ENCODE data around the gene FAM193A. TPM values are rescaled to one million over a fixed set of nuclear protein-coding genes. Genes with fewer than 3 reads are reported as not detected.
"Not testable (repeated sequence)": the region's sequence is repeated elsewhere in the genome, so short reads cannot be mapped to it uniquely, and the experiment has no call there.

Gene FAM193A
- total and polyA plus RNA-seq, 2 donors (not counting 1 experiment from before 2014, with no cell fraction given): 16.0 to 62.7 TPM

GRCh38 chr4:2634014-2634413, 97.6 kb downstream of the FAM193A start:
- intact Hi-C loops (cut with micrococcal nuclease): no loop called here
- CTCF ChIA-PET: interaction anchor here (0.6 kb wide), 1 partner anchor 14 kb away, joined by 5 read pairs; no protein-coding TSS in a partner anchor
- 98% methylated on average over 4 of the region's 5 CpGs for WGBS (ENCODE audit: insufficient coverage)
- DNase-seq (no peak), ATAC-seq (ENCODE audit: low read depth) (no peak)
- Histone ChIP-seq H3K27ac (ENCODE audit: low read length in 2 of 2) (no peak overlapping the region), H3K4me1 (ENCODE audit: control insufficient read depth in 2 of 2, insufficient read depth in 2 of 2, low read length in 2 of 2) (no peaks in the 10 kb centered on the region), H3K27me3 (replicated peaks in 1 of 4; ENCODE audit: control extremely low read depth in 1 of 4, control insufficient read depth in 3 of 4, insufficient read depth in 4 of 4, low read length in 3 of 4) (no peaks in the 10 kb centered on the region), H3K36me3 (replicated peaks in 1 of 2; ENCODE audit: control extremely low read depth in 1 of 2, control insufficient read depth in 1 of 2, extremely low read depth in 1 of 2, insufficient read depth in 2 of 2, low read length in 1 of 2) (peaks cover 19 to 65% of the 10 kb centered on the region in 2 experiments), H3K9me3 (ENCODE audit: control extremely low read depth in 1 of 3, control insufficient read depth in 2 of 3, insufficient read depth in 1 of 3, low read length in 2 of 3) (no peaks in the 10 kb centered on the region), H4K20me1 (ENCODE audit: control insufficient read depth, insufficient read depth, low read length, poor library complexity, severe bottlenecking) (peaks cover 24% of the 10 kb centered on the region), H3K4me3 (ENCODE audit: control extremely low read depth in 1 of 5, extremely low read depth in 1 of 5, insufficient read depth in 1 of 5, low read depth in 2 of 5, low read length in 4 of 5) (no peak overlapping the region), H3K9ac (ENCODE audit: low read length) (no peak overlapping the region), H3K79me2 (ENCODE audit: control insufficient read depth, insufficient read depth, low read length) (peaks cover 29% of the 10 kb centered on the region), H2AFZ (ENCODE audit: insufficient read depth, low read depth, low read length, poor library complexity, severe bottlenecking) (no peak overlapping the region), H3K4me2 (replicated peaks; ENCODE audit: low read depth, low read length, poor library complexity, severe bottlenecking) (no peak overlapping the region)
- H3K9me3 Mint-ChIP-seq (ENCODE audit: insufficient read depth): no peaks in the 10 kb centered on the region
- H3K27me3 Mint-ChIP-seq: no peaks in the 10 kb centered on the region
- H3K27ac Mint-ChIP-seq: no peak overlapping the region
- TF ChIP-seq CTCF (IDR thresholded peaks at IDR 0.05): no peak
- TF ChIP-seq EZH2 (IDR thresholded peaks at IDR 0.05; ENCODE audit: borderline replicate concordance, insufficient read depth, low read depth, low read length, poor library complexity, severe bottlenecking): no peak
- H3K4me3 Mint-ChIP-seq: no peak overlapping the region
- POLR2A ChIA-PET: no interaction called here
- no peaks in the 10 kb centered on the region for H3K4me1 Mint-ChIP-seq

GRCh38 chr4:2636331-2636730, 99.9 kb downstream of the FAM193A start:
- Mint-ChIP-seq H3K9me3 (ENCODE audit: insufficient read depth) (no peaks in the 10 kb centered on the region), H3K4me1 (no peaks in the 10 kb centered on the region), H3K4me3 (no peak overlapping the region), H3K27ac (no peak overlapping the region), H3K27me3 (no peaks in the 10 kb centered on the region)
- ATAC-seq (ENCODE audit: low read depth) (no peak), DNase-seq (no peak)
- Histone ChIP-seq H3K9me3 (ENCODE audit: control extremely low read depth in 1 of 3, control insufficient read depth in 2 of 3, insufficient read depth in 1 of 3, low read length in 2 of 3) (no peaks in the 10 kb centered on the region), H3K27ac (ENCODE audit: low read length in 2 of 2) (no peak overlapping the region), H3K9ac (ENCODE audit: low read length) (no peak overlapping the region), H3K36me3 (replicated peaks in 1 of 2; ENCODE audit: control extremely low read depth in 1 of 2, control insufficient read depth in 1 of 2, extremely low read depth in 1 of 2, insufficient read depth in 2 of 2, low read length in 1 of 2) (peaks cover 14 to 66% of the 10 kb centered on the region in 2 experiments), H3K4me3 (ENCODE audit: control extremely low read depth in 1 of 5, extremely low read depth in 1 of 5, insufficient read depth in 1 of 5, low read depth in 2 of 5, low read length in 4 of 5) (no peak overlapping the region), H4K20me1 (ENCODE audit: control insufficient read depth, insufficient read depth, low read length, poor library complexity, severe bottlenecking) (peaks cover 13% of the 10 kb centered on the region), H3K4me1 (ENCODE audit: control insufficient read depth in 2 of 2, insufficient read depth in 2 of 2, low read length in 2 of 2) (no peaks in the 10 kb centered on the region), H3K79me2 (ENCODE audit: control insufficient read depth, insufficient read depth, low read length) (peaks cover 16% of the 10 kb centered on the region), H3K27me3 (replicated peaks in 1 of 4; ENCODE audit: control extremely low read depth in 1 of 4, control insufficient read depth in 3 of 4, insufficient read depth in 4 of 4, low read length in 3 of 4) (no peaks in the 10 kb centered on the region), H3K4me2 (replicated peaks; ENCODE audit: low read depth, low read length, poor library complexity, severe bottlenecking) (no peak overlapping the region), H2AFZ (ENCODE audit: insufficient read depth, low read depth, low read length, poor library complexity, severe bottlenecking) (no peak overlapping the region)
- TF ChIP-seq EZH2 (IDR thresholded peaks at IDR 0.05; ENCODE audit: borderline replicate concordance, insufficient read depth, low read depth, low read length, poor library complexity, severe bottlenecking) (no peak), CTCF (IDR thresholded peaks at IDR 0.05) (no peak)
- intact Hi-C loops (cut with micrococcal nuclease): no loop called here
- ChIA-PET CTCF (interaction anchor here (1.3 kb wide), 1 partner anchor 37 kb away, joined by 3 read pairs; no protein-coding TSS in a partner anchor), POLR2A (no interaction called here)
- WGBS (ENCODE audit: insufficient coverage): no CpG with 5 or more reads among the region's 6 CpGs

- H3K9me3 ChIP-seq (ENCODE audit: control extremely low read depth in 1 of 3, control insufficient read depth in 2 of 3, insufficient read depth in 1 of 3, low read length in 2 of 3); H3K9me3 Mint-ChIP-seq (ENCODE audit: insufficient read depth); H3K4me1 Mint-ChIP-seq; H3K4me3 Mint-ChIP-seq; H3K27me3 ChIP-seq (replicated peaks in 1 of 4; ENCODE audit: control extremely low read depth in 1 of 4, control insufficient read depth in 3 of 4, insufficient read depth in 4 of 4, low read length in 3 of 4); H2AFZ ChIP-seq (ENCODE audit: insufficient read depth, low read depth, low read length, poor library complexity, severe bottlenecking); H3K4me1 ChIP-seq (ENCODE audit: control insufficient read depth in 2 of 2, insufficient read depth in 2 of 2, low read length in 2 of 2); H3K4me2 ChIP-seq (replicated peaks; ENCODE audit: low read depth, low read length, poor library complexity, severe bottlenecking); H3K4me3 ChIP-seq (ENCODE audit: control extremely low read depth in 1 of 5, extremely low read depth in 1 of 5, insufficient read depth in 1 of 5, low read depth in 2 of 5, low read length in 4 of 5); H3K27ac Mint-ChIP-seq; H4K20me1 ChIP-seq (ENCODE audit: control insufficient read depth, insufficient read depth, low read length, poor library complexity, severe bottlenecking); H3K9ac ChIP-seq (ENCODE audit: low read length); H3K79me2 ChIP-seq (ENCODE audit: control insufficient read depth, insufficient read depth, low read length); H3K27ac ChIP-seq (ENCODE audit: low read length in 2 of 2); DNase-seq; intact Hi-C loops (cut with micrococcal nuclease); ATAC-seq (ENCODE audit: low read depth); POLR2A ChIA-PET; H3K27me3 Mint-ChIP-seq: not testable (repeated sequence)
- CTCF ChIA-PET: interaction anchor here (1.3 kb wide), 1 partner anchor 38 kb away, joined by 3 read pairs; no protein-coding TSS in a partner anchor
- 99% methylated on average over 4 of the region's 5 CpGs for WGBS (ENCODE audit: insufficient coverage)
- peaks cover 10 to 61% of the 10 kb centered on the region in 2 experiments for H3K36me3 ChIP-seq (replicated peaks in 1 of 2; ENCODE audit: control extremely low read depth in 1 of 2, control insufficient read depth in 1 of 2, extremely low read depth in 1 of 2, insufficient read depth in 2 of 2, low read length in 1 of 2)
Observed at GRCh38 chr4:2636994-2637393, 100.5 kb downstream of the FAM193A start.

Data from B cell (primary cell).